Aorta (tissue), 5 donors: ENCODE measurements around the gene CLNS1A. TPM values are rescaled to one million over a fixed set of nuclear protein-coding genes. Genes with fewer than 3 reads are reported as not detected.
"Not testable (repeated sequence)": the region's sequence is repeated elsewhere in the genome, so short reads cannot be mapped to it uniquely, and the experiment has no call there.

Experiments
- ATAC-seq: fragments of 200-7000 bp; cut with Tn5 transposase; one replicate; pipeline ENCODE4 v1.9.1; 2022; ENCODE audit warnings: moderate library complexity; ENCODE audit not compliant: low FRiP score
- DNase-seq, 2 donors: peaks; one replicate each; pipeline ENCODE4 v3.0.0-alpha.2; 2020
- H3K27ac ChIP-seq, 2 donors: one replicate each; pipeline ENCODE4 v1.5.1; 2013; ENCODE audit warnings: low read length in 2 of 2, mild to moderate bottlenecking in 2 of 2, moderate library complexity in 2 of 2, control low read depth in 1 of 2, inconsistent platforms in 1 of 2, low read depth in 1 of 2
- H3K27me3 ChIP-seq, 2 donors: one replicate each; pipeline ENCODE4 v1.6.1; 2013; ENCODE audit warnings: control low read depth in 1 of 2, low read length in 1 of 2, mild to moderate bottlenecking in 1 of 2, moderate library complexity in 1 of 2; ENCODE audit not compliant: insufficient read depth in 2 of 2, control insufficient read depth in 1 of 2
- H3K36me3 ChIP-seq, 2 donors: one replicate each; pipeline ENCODE4 v1.6.1; 2013; ENCODE audit warnings: control low read depth in 1 of 2, low read length in 1 of 2, mild to moderate bottlenecking in 1 of 2; ENCODE audit not compliant: insufficient read depth in 2 of 2, control insufficient read depth in 1 of 2
- H3K4me1 ChIP-seq, 2 donors: one replicate each; pipeline ENCODE4 v1.6.1; 2013; ENCODE audit warnings: low read length in 2 of 2, control low read depth in 1 of 2, mild to moderate bottlenecking in 1 of 2, moderate library complexity in 1 of 2; ENCODE audit not compliant: insufficient read depth in 2 of 2, control insufficient read depth in 1 of 2
- H3K4me3 ChIP-seq, 2 donors: one replicate each; pipeline ENCODE4 v1.5.1; 2013; ENCODE audit warnings: low read length in 2 of 2, control low read depth in 1 of 2, mild to moderate bottlenecking in 1 of 2
- H3K9me3 ChIP-seq: one replicate; pipeline ENCODE4 v1.6.1; 2013; ENCODE audit warnings: mild to moderate bottlenecking, low read length; ENCODE audit not compliant: control insufficient read depth
- WGBS, 2 donors: extraction: QIAGEN DNeasy Blood & Tissue Kit; methylation state at CpG; one replicate each; pipeline ENCODE4 v1.1.7; 2013; 5-methylcytosine and 5-hydroxymethylcytosine counted together
- intact Hi-C, 2 donors: fragments of 100-400 bp; cut with DNase I; formaldehyde crosslinking; loops; one replicate each; pipeline versions ENCODE4 v1.14.2 to v1.15.0; 2022
- polyA plus RNA-seq, 2 donors: library from polyadenylated mRNA; stranded (reverse); fragments of 200-250 nt; gene quantifications; one replicate each; pipeline ENCODE4 v1.2.3, GENCODE V29; 2013
- total RNA-seq, 2 donors: library from RNA; stranded (reverse); fragmentation: NEBNext Ultra II Directional; extraction: Animal tissue kit (Norgen Biotek cat#: 25700); gene quantifications; one replicate each; pipeline ENCODE4 v1.2.1, GENCODE V29; 2021
- donor health status: healthy with polysubstance abuse.
- donor health status: Bipolar disorder and iron deficiency.
- donor health status: DM: no; HTN: no; CAD: no.
- donor health status: DM: no; HTN: no; CAD: no.
- donor health status: DM: yes; HTN: yes; CAD: no.

CLNS1A gene
- total and polyA plus RNA-seq, 4 donors = 58.2 to 96.4 (median 70.5) TPM

DNA sequence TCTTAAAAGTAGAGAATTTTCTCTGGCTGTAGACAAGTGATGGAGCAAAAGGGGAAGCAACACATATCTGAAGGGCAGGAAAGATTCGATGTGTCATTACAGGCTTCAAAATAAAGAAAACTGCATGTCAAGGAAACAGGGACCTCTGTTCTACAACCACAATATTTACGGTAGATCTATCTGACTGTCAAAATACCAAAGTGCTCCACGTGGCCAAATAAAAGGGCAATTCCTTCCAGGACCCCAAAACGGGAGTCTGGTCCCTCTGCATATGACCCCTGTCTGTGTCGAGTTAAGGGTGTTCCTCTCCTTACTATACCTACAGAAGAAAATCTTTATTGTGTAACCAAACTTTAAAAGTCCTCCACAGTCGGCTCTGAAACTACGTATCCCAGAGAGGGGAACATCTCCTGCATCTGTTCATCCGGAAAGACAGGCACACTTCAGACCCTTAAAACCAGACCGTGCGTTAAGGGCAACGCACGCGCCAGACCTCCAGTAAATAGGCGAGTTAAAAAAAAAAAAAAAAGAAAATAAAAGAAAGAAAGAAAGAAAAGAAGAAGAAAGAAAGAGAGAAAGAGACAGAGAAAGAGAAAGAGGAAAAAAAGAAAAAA lies 756 bp downstream of the CLNS1A start:
- peak overlapping the region; percentile 86 to 95 for H3K4me3 ChIP-seq
- no peaks in the 10 kb centered on the region for H3K27me3 ChIP-seq
- 3 to 4% methylated on average over 14 of the region's 14 CpGs for WGBS, 2 donors
- DNase-seq (no peak), ATAC-seq (no peak)
- H3K9me3 ChIP-seq = no peaks in the 10 kb centered on the region
- H3K4me1 ChIP-seq = no peaks in the 10 kb centered on the region
- H3K36me3 ChIP-seq = no peaks in the 10 kb centered on the region
- H3K27ac ChIP-seq = no peak overlapping the region
- intact Hi-C loops = no loop called here

DNA sequence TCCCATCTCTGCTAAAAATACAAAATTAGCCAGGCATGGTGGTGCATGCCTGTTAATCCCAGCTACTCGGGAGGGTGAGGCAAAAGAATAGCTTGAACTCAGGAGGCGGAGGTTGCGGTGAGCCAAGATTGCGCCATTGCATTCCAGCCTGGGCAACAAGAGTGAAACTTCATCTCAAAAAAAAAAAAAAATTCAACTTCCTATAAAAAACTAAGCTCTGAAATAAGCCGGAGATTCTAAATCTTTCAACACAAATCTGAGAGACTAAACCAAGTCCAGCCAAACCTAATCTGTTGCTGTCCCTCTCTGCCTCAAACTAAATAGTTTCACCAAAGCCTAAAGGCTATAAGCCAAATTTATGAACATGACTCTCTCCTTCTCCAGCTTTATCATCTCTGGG lies 3.7 kb downstream of the CLNS1A start:
- 77 to 85% methylated on average over 5 of the region's 5 CpGs for WGBS, 2 donors
- not testable (repeated sequence) for H3K4me1 ChIP-seq

DNA sequence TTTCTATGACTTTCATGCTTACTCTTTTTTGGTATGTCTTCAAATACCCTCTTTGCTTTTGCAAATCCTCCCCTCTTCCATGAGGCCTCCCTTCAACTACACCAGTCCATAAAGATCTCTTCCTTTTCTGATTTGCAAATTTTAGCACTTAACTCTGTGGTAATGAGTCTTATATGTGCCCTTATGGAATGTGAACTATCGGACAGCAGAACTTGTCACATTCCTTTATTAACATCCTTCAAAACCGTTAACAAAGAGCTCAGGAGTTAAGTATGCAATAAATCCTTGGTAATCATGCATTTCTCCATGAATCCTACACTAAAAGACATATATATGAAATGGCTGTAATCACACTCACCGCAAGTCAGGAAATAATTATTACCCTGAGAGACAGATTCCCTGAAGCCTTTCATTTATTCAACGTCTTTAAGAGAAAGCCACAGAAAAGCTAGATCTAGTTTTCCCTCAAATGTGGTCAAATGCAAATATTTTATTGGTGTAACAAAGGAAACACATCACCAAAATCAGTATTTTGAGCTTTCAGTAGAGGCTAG lies 7.4 kb downstream of the CLNS1A start:
- Histone ChIP-seq H3K9me3 (no peaks in the 10 kb centered on the region), H3K4me3 (no peak overlapping the region), H3K4me1 (no peaks in the 10 kb centered on the region), H3K27ac (no peak overlapping the region), H3K36me3 (peaks cover under 1 to 2% of the 10 kb centered on the region in 2 donors), H3K27me3 (no peaks in the 10 kb centered on the region)
- WGBS, 2 donors = 51 to 66% methylated on average over 4 of the region's 4 CpGs
- ATAC-seq (no peak), DNase-seq (no peak)
- intact Hi-C loops = no loop called here

More for the DNA sequence above, 3.7 kb downstream of the CLNS1A start:
- H3K27ac ChIP-seq, H3K27me3 ChIP-seq, intact Hi-C loops, H3K36me3 ChIP-seq, ATAC-seq, H3K4me3 ChIP-seq, H3K9me3 ChIP-seq: not testable (repeated sequence)
- DNase-seq = peak in 1 of 2 donors; percentile 54

GRCh38 chr11:77619576-77620198 lies 17.9 kb downstream of the CLNS1A start:
- ATAC-seq (no peak), DNase-seq (no peak)
- intact Hi-C loops = no loop called here
- WGBS, 2 donors = 82 to 87% methylated on average over 3 of the region's 3 CpGs
- Histone ChIP-seq H3K4me1 (no peaks in the 10 kb centered on the region), H3K9me3 (no peaks in the 10 kb centered on the region), H3K27ac (no peak overlapping the region), H3K4me3 (no peak overlapping the region), H3K27me3 (no peaks in the 10 kb centered on the region), H3K36me3 (peaks cover 0 to 5% of the 10 kb centered on the region in 2 donors)

- Histone ChIP-seq H3K27me3 (no peaks in the 10 kb centered on the region), H3K36me3 (peaks cover 0 to 5% of the 10 kb centered on the region in 2 donors), H3K4me1 (no peaks in the 10 kb centered on the region), H3K27ac (no peak overlapping the region), H3K4me3 (no peak overlapping the region), H3K9me3 (no peaks in the 10 kb centered on the region)
- intact Hi-C loops = no loop called here
- DNase-seq = no peak
- ATAC-seq = no peak
- 81 to 89% methylated on average over 3 of the region's 3 CpGs for WGBS, 2 donors
Measured at GRCh38 chr11:77617892-77618291, 19.7 kb downstream of the CLNS1A start.

GRCh38 chr11:77611921-77612320 lies 25.7 kb downstream of the CLNS1A start:
- no peaks in the 10 kb centered on the region for H3K27me3 ChIP-seq
- H3K27ac ChIP-seq = no peak overlapping the region
- no peaks in the 10 kb centered on the region for H3K4me1 ChIP-seq
- ATAC-seq = no peak
- H3K9me3 ChIP-seq = no peaks in the 10 kb centered on the region
- no peak overlapping the region for H3K4me3 ChIP-seq
- intact Hi-C loops = no loop called here
- DNase-seq = no peak
- peaks cover 0 to 5% of the 10 kb centered on the region in 2 donors for H3K36me3 ChIP-seq

GRCh38 chr11:77609234-77609633 lies 28.4 kb downstream of the CLNS1A start:
- no peaks in the 10 kb centered on the region for H3K27me3 ChIP-seq
- 74 to 76% methylated on average over 1 of the region's 1 CpG for WGBS, 2 donors
- no peaks in the 10 kb centered on the region for H3K4me1 ChIP-seq
- DNase-seq (no peak), ATAC-seq (no peak)
- intact Hi-C loops = no loop called here
- H3K27ac ChIP-seq = no peak overlapping the region
- no peaks in the 10 kb centered on the region for H3K9me3 ChIP-seq
- peaks cover 0 to 3% of the 10 kb centered on the region in 2 donors for H3K36me3 ChIP-seq
- no peak overlapping the region for H3K4me3 ChIP-seq

- no peaks in the 10 kb centered on the region for H3K27me3 ChIP-seq
- DNase-seq (no peak), ATAC-seq (no peak)
- H3K27ac ChIP-seq = no peak overlapping the region
- peaks cover 0 to 2% of the 10 kb centered on the region in 2 donors for H3K36me3 ChIP-seq
- no peaks in the 10 kb centered on the region for H3K9me3 ChIP-seq
- intact Hi-C loops = no loop called here
- H3K4me3 ChIP-seq = no peak overlapping the region
- peaks cover 0 to 3% of the 10 kb centered on the region in 2 donors for H3K4me1 ChIP-seq
- 94 to 95% methylated on average over 2 of the region's 2 CpGs for WGBS, 2 donors
Measured at GRCh38 chr11:77604281-77604680, 33.3 kb downstream of the CLNS1A start.
